OCI-M2 (cell line): ENCODE results near the gene CACNA2D3.
"Not testable (repeated sequence)": the region's sequence is repeated elsewhere in the genome, so short reads cannot be mapped to it uniquely, and the experiment has no call there.

Source experiments
- DNase-seq: peaks from one replicate; lab custom pipeline; 2025; ENCODE audit not compliant: unreplicated experiment; lab: John Stamatoyannopoulos, UW

CACNA2D3 gene

DNA sequence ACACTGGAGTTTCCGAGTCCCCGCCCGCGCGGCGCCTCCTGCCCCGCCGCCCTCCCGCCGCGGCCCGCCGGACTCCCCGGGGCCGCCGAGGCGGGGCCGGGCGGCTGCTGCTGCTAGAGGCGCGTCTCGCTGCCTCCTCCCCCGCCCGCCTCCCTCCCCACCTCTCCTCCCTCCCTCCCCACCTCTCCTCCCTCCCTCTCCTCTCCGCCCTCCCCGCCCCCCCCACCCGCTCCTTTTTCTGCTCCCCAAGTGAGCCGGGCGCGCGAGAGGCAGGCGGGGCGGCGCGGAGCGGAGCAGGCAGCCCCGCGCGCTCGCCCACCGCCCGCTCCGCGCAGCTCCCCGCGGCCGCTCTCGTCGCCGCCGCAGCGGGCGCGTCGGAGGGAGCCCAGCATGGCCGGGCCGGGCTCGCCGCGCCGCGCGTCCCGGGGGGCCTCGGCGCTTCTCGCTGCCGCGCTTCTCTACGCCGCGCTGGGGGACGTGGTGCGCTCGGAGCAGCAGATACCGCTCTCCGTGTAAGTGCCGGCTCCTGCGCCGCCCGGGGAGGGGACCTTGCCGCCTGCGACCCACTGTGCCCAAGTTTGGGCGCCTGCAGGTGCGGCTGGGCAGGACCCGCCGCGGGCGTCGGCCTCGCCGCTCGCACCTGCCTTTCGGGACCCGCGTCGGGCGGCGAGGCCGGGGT is at the start of gene CACNA2D3:
CACNA2D3 (plus strand) TSS at position 229 of the 679 bp plus-strand sequence.
- no peak for DNase-seq

GRCh38 chr3:54073386-54073785 is 49.0 kb upstream of the CACNA2D3 start:
- DNase-seq, result no peak

GRCh38 chr3:54079314-54079713 is 43.0 kb upstream of the CACNA2D3 start:
- DNase-seq, result no peak

- no peak for DNase-seq
Observed at GRCh38 chr3:54079730-54080325, 42.5 kb upstream of the CACNA2D3 start.

DNA sequence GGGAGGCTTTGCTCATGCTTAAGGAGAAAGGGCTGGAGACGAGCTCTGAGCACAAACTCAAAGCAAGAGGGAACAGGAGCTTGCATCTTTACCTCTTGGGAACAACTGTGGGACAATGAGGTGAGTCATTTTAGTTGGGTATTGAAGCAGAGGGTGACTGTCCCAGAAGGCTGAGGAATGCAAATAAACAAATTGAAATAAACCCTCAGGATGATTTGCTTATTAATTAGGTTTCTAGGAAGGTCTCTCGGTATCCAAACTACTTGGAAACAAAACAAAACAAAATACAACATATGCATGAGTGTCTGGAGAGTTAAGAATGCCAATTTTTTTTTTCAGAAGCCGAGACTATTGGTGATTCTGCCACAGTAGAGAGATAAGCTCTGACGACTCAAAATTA is 38.4 kb upstream of the CACNA2D3 start:
- no peak for DNase-seq

DNA sequence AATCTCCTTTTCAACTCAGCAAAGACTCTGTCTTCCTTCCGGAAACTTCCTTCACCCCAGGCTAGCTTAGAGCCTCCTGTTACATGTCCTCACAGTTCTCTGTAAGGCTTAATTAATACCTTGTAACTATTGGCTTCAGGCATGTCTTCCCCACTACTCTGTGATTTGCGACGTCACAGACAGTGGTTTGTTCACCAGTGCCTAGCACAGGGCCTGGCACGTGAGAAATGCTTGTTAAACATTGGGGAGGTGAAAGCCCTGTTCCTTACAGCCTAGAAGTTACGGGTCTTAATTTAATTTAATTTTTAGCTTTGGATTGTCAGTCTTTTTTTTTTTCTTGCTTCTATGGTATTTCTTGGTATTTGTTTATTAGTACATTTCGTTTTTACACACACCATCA is 36.4 kb upstream of the CACNA2D3 start:
- no peak for DNase-seq

DNA sequence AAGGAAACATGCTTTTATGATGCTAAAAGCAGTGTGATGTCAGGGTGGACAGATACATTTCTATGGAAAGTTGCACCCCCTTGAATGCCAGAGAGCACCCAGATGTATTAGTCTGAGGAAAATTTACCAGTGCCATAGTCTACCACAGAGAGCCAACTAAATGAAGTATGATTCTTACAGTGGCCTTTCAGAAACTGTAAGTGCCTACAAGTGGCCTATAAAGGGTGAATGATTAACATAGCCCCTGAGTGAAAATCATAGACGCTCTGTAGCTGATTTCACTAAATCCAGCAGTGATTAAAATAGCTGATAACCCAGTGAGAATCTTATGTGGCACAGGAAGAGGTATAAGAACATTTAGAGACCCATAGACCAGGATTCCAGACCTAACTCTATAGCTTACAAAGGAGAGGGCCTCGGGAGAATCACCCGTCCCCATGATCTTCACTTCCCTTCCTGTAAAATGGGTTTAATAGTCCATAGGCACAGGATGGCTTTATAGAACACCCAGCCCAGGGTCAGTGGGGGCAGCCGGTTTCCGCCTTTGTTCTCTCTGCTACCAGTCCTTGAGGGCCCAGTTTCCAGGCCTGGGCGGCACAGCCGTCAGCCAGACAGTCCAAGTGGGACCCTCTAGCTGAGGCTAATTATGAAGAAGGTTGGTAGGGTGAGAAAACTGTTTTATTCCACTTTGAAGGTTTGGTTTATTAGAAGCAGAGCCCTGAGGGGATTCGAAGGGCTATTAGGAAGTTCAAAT is 35.5 kb upstream of the CACNA2D3 start:
- DNase-seq, result no peak

DNA sequence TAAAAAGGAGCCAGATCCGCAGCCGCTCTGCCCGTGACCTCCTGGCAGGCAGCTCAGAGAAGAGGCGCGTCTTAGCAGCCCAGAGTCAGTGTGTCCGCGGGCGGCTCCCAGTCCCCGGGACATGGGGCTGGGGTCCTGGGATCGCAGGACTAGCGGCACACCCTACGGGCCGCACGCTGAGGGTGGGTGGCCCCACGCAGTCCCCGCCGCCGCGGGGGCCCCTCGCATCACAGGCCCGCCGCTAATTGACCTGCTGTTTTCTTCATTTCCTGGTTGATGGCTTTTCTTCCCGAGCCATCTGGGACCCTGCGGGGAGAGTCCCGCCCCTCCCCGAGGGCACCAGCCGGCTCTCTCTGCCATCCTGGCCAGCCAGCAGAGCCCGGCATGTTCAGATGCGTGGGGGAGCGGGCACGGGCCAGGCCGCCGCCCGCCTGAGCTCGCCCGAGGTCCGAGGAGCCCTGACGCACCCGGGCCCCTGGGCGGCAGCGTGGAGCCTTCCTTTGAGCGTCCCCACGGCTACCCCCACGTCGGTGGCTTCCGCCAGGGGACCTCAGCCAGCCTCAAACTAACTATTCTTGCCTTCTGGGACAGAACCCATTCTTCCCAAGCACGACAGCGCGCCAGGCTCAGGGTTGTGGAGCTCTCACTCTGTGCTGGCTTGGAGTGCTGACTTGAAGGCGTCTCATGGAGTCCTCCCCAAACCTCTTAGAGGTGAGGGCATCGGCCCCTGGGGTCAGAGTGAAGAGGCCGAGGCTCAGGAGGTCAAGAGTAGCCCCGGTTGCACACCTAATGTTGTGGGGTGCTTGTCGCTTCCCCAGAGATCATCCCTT is 34.6 kb upstream of the CACNA2D3 start:
- DNase-seq, result no peak

GRCh38 chr3:54093491-54094248 is 28.7 kb upstream of the CACNA2D3 start:
- DNase-seq, result no peak

- no peak for DNase-seq
Observed at GRCh38 chr3:54094926-54095325, 27.4 kb upstream of the CACNA2D3 start.

DNA sequence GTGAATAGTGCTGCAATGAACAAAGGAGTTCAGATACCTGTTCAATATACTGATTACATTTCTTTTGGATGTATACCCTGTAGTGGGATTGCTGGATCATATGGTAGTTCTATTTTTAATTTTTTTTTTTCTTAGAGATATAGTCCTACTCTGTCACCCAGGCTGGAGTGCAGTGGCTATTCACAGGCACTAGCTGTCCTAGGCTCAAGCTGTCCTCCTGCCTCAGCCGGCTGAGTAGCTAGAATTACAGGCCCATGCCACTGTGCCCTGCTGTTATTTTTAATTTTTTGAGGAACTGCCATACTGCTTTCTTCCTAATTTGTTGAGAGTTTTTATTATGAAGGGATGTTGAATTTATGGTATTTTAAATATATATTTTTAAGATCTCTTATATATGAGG is 23.0 kb upstream of the CACNA2D3 start:
- no peak for DNase-seq

DNA sequence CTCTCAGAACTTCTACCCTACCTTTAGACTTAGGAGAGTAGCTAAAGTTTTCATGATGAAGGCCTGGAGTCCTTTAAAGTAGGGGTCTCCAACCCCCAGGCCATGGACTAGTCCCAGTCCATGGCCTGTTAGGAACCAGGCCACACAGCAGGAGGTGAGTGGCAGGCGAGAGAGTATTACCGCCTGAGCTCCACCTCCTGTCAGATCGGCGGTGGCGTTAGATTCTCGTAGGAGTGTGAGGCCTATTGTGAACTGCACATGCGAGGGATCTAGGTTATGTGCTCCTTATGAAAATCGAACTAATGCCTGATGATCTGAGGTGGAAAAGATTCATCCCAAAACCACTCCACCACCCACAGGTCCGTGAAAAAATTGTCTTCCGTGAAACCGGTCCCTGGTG is 18.3 kb upstream of the CACNA2D3 start:
- DNase-seq, result no peak

DNA sequence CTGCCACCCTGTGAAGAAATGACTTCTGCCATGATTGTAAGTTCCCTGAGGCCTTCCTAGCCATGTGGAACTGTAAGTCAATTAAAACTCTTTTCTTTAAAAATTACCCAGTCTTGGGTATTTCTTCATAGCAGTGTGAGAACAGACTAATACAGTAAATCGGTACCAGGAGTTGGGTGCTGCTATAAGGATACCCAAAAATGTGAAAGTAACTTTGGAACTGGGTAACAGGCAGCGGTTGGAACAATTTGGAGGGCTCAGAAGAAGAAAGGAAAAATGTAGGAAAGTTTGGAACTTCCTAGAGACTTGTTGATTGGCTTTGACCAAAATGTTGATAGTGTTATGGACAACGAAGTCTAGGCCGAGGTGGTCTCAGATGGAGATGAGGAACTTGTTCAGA is 6.2 kb upstream of the CACNA2D3 start:
- DNase-seq, result not testable (repeated sequence)

- no peak for DNase-seq
Observed at GRCh38 chr3:54120657-54121413, 1.5 kb upstream of the CACNA2D3 start.

DNA sequence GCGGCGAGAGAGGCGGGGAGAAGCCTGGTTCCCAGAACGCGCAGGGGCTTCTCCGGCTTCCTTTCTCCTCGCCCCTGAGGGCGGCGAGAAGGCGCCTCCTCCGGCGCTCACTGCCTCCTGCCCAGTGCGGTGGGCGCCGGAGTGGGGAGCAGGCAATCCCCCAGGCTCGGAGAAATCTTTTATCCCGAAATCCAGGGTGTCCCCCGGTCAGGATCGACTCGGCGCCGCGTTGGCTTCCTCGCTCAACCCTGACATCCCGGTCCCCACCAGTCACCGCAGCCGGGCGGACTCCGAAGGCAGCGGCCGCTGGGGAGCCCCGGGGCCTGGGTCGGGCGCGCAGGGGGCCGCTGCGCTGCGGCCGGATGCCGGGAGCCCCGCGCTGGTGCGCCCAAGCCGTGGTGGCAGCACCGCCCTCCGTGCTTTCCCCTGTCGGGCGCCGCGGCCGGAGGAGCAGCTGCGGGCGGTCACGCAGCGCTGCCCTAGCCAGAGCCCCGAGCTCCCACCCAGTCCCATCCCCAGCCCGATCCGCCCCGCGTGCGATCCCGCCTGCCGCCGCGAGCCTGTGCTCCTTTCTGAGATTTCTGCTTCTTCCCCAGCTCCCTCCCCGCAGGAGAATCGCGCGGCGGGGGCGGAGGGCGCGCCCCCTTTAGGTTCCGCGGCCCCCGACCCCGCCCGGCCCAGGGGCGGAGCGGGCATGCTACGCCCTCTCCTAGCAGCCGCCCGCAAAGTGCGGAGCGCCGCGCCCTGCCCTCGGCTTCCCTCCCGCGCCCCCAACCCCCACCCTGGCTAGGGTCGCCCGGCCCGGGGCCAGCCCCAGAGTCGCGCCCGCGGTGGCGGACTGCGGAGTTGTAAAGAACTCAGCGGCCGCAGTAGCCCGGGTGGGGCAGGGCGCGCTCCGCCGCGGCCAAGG is 683 bp upstream of the CACNA2D3 start:
- no peak for DNase-seq

GRCh38 chr3:54123003-54123775 is 837 bp downstream of the CACNA2D3 start:
- no peak for DNase-seq

GRCh38 chr3:54123776-54124196 is 1.4 kb downstream of the CACNA2D3 start:
- DNase-seq, result no peak

GRCh38 chr3:54125300-54125699 is 2.9 kb downstream of the CACNA2D3 start:
- no peak for DNase-seq
